Umbilical cord (tissue), 2 donors: ENCODE results near the gene TRIM16. TPM values are rescaled to one million over a fixed set of nuclear protein-coding genes. Genes with fewer than 3 reads are reported as not detected.
"Not testable (repeated sequence)": the region's sequence is repeated elsewhere in the genome, so short reads cannot be mapped to it uniquely, and the experiment has no call there.

Source experiments
- DNase-seq: peaks from one replicate; pipeline ENCODE4 v3.0.0-alpha.2; 2015; ENCODE audit warnings: low spot score
- total RNA-seq: library from RNA; depleted of rRNA; stranded (reverse); fragments of >200 nt; gene quantifications from one replicate; pipeline ENCODE4 v1.2.3, GENCODE V29; 2014; ENCODE audit warnings: low replicate concordance; ENCODE audit not compliant: insufficient read depth

Gene TRIM16
- total RNA-seq, 1 donor from 2014 or later, result 42.4 TPM

DNA sequence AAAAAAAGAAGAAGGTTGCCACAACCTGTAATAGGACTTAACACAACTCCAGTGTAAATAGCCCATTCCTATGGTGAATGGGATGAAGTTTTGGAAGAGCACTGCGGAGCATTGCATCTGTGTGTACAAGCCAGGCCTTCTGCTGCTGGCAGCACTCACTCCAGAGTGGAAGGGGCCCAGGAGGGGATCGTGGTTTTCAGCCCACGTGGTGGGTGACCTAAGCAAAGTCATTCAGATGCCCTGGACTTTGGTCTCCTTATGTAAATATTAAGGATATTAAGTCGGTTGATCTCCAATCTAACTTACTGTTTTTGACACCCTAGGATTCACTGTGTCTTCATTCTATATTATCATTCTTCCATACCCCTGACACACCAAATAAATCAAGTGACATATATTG lies 67.3 kb downstream of the TRIM16 start:
- not testable (repeated sequence) for DNase-seq

DNA sequence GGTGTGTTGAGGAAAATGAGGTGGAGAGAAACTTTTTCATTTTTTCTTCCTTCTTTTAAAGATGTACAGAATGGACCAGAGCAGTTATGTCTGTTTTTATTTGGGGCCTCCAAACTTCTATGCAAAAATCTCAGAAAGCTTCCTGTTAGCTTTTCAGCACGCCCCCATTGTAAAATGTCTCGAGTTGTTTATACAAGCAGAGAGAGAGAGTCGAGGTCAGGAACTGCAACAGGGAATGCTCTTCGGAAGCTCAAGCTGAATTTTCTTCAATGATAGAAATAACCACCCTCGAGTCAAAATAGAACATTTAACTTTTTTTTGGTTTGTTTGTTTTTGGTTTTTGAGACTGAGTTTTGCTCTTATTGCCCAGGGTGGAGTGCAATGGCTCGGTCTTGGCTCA lies 68.3 kb downstream of the TRIM16 start:
- DNase-seq, result not testable (repeated sequence)

GRCh38 chr17:15613111-15613510 lies 71.0 kb downstream of the TRIM16 start:
- DNase-seq, result not testable (repeated sequence)

GRCh38 chr17:15592960-15593359 lies 91.2 kb downstream of the TRIM16 start:
- DNase-seq, result not testable (repeated sequence)

DNA sequence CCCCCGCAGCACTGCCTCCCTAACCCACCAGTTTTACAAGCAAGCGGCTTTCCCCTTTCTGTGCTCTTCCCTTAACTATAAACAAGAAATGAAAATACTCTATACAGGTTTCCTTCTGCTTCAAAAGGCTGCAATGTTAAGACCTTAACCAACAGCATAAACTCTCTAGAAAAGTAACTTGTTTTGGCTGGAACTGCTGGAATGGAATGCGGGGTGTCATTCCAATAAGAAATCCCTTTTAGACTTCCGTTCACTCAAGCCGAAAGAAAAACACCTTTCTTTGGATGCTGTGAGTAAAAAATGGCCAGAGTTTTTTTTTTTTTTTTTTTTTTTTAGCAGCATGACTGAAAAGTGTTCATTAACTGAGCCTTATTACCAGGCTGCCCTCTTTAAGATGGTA lies 92.1 kb downstream of the TRIM16 start:
- DNase-seq, result not testable (repeated sequence)

DNA sequence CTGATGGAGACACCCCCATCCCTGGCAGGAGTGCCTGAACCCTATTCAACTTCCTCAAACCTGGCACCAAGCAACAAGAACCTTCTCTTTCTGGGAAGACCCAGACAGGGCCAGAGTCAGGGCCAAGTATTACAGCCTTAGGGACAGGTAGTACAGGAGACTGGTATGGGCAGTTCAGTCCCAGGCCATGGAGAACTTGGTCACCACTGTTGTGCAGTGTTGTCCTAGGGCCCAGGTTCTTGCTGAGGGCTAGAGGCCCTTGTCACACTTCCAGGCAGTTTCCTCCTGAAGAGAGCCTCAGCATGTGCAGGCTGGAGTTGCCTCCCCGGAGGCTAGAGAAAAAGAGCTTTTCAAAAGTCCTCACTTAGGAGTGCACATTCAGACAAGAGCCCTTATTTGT lies 93.3 kb downstream of the TRIM16 start:
- not testable (repeated sequence) for DNase-seq

DNA sequence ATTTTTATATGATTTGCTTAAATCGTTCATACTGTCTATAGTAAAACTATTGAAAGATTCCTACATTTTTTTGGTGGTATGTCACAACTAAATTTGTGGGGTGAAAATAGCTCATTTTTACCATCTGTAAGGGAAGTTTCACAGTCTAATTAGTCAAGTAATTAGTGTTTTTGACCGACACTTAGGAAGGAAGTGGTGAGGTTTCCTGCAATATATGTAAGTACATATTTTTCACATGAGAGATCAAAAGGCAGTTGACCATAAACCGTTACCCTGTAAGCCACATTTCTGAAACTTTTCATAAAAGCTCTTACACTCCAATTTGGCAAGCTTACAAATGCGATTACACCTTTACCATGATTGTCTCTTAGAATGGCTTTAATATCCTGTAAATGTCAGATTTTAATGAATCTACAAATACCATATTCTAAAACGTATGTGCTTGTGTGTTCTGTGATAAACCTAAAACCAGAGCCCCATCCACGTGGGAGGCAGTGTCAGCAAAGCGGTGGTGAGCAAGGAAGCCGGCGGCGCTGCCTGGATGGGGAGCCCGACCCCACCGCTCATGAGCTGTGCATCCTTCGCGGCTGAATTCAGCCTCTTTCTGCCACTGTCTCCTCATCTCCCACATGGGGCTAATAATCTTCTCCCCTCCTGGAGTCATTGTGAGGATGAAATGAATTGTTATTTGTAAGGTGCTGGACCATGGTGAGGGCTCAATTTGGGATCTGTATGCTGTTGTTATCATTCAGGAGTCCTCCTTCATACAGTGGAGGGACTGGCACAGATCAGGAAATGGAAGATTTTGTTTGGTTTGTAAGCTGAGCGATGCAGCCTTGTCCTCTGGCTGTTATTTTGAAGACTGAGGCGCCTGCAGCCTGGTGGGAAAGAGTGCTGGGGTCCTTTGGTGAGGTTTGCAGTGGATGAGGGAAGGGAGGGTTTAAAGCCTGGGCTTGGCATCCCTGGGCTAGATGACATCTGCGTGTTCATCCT lies 94.3 kb downstream of the TRIM16 start:
- DNase-seq, result not testable (repeated sequence)

- DNase-seq, result not testable (repeated sequence)
Measured at GRCh38 chr17:15588017-15588416, 96.1 kb downstream of the TRIM16 start.

DNA sequence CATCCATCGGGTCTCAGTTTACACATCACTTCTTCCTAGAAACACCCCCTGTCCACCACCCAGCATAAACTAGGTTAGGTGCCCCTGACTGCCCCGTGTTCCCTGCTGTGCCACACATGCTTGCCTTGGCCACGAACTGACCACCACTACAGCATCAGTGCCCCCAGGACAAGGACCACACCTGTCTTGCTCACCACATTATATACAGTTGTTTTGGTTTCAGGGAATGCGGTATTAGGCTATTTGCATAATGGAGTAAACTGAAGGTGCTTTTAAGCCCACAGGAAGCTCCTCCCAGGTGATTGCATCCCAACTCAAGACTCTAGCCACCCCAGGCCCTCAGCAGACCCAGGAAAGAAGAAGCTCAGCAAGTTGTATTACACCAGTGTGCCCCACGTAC lies 100.8 kb downstream of the TRIM16 start:
- not testable (repeated sequence) for DNase-seq

- not testable (repeated sequence) for DNase-seq
Measured at GRCh38 chr17:15581462-15581861, 102.6 kb downstream of the TRIM16 start.

Other genes with a start within 250 kb of the TRIM16 start
- 1.4 TPM for gene CDRT4, start 216.7 kb downstream of the TRIM16 start, total RNA-seq
- gene TVP23C, start 120.8 kb downstream of the TRIM16 start, total RNA-seq, result 15.2 TPM
- gene FBXW10B, start 64.6 kb downstream of the TRIM16 start, total RNA-seq, result 2.4 TPM
- gene ZNF286A, start 15.4 kb upstream of the TRIM16 start, total RNA-seq, result 79.7 TPM
- gene TBC1D26, start 48.0 kb upstream of the TRIM16 start, total RNA-seq, result 12.0 TPM